ENCODE measurements around the gene WNT11. TPM values are rescaled to one million over a fixed set of nuclear protein-coding genes. Genes with fewer than 3 reads are reported as not detected.
A peak's percentile ranks its signal among the peaks of the same experiment; 100 is the strongest.

The WNT11 gene
- total RNA-seq, 1 experiment from 2014 or later: 1.4 TPM

DNA sequence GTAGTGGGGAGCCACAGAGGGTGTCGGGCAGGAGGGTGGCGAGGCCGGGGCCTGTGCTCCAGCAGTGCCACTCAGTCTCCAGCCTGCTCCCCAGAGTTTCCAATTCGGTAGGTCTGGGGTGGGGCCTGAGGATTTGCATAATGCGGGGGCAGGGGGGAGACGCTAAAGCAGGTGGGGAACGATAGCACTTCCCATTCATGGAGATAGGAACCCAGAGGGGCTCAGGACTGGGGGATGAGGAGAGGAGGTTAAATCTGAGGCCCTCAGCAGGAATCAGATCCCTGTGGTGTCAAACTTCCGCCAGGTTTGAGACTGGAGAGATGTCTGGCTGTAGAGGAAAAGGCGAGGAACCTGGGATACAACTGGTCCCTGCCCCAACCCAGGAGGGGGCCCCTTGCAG is 29.8 kb downstream of the WNT11 start:
- DNase-seq (ENCODE audit: low read depth): no peak

DNA sequence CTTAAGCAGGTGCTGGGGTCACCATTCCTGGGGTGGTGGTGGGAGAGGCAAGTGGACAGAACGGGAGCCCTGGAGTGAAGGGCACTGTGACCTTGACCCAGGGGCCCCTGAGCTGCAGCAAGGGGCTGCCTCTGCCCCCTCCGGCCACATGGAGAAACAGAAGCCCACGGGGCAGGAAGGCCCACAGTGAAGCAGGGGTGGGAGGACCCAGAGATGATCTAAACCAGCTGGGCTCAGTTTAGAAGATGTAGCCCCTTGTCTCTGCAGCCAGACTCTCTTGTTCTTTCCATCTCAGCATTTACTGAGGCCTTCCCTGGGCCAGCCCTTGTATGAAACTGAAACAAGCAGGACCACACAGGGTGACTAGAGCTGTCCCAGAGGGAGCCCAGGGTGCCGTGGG is 30.5 kb downstream of the WNT11 start:
- no peak for DNase-seq (ENCODE audit: low read depth)

DNA sequence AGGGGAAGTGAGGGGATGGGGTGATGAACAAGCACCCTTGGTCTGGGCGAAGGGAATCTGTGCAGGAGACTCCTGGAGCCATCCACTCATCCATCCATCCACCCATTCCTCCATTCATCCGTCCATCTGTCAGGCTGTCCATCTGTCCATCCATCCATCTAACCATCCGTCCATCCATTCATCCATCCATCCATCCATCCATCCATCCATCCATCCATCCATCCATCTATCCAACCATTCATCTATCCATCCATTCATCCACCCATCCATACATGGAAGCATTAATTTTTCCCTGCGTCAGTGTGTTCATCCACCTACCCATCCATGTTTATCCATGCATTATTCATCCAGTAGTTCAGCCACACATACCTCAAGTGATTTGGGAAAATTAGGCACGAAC is 32.0 kb downstream of the WNT11 start:
- DNase-seq (ENCODE audit: low read depth): no peak

DNA sequence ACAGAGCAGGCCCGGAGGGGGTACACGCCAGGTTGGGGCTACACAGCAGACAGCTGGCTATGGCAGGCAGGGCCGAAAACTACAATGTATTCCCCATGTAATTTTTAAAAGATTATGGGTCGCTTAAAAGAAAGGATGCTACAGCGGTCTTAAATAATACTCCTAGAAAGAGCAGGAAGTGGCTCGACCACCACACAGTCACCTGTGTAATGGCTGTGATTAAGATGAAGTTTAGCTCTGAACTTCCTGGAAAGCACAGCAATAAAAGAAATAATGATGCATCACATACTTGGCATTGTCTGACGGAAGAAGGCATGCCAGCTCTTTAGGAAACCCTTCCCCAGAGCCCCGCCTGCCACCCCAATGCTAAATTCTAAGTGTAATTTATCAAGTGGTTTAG is 32.6 kb downstream of the WNT11 start:
- no peak for DNase-seq (ENCODE audit: low read depth)

DNA sequence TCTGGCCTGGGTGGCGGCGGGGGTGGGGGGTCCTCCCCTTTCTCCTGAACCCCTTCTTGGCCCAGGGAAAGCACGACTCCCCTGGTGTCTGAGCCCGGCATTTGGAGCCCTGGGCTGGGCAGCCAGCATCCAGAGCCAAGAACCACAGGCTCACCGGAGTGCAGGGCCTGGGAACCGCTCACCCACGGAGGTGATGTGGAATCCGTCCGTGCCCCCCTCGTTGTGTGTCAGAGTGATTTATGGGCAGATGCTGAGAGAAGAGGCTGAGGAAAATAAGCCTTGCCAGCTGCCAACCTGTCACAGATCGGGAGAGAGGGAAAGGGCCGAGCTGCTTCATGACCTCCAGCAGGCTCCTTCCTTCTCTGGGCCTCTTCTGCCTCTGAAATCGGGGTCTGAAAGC is 33.7 kb downstream of the WNT11 start:
- DNase-seq (ENCODE audit: low read depth): no peak

- no peak for DNase-seq (ENCODE audit: low read depth)
Observed at GRCh38 chr11:76170468-76170867, 35.8 kb downstream of the WNT11 start.

GRCh38 chr11:76169473-76169896 is 36.8 kb downstream of the WNT11 start:
- no peak for DNase-seq (ENCODE audit: low read depth)

GRCh38 chr11:76167590-76167989 is 38.7 kb downstream of the WNT11 start:
- no peak for DNase-seq (ENCODE audit: low read depth)

GRCh38 chr11:76166314-76166713 is 40.0 kb downstream of the WNT11 start:
- peak; percentile 48 for DNase-seq (ENCODE audit: low read depth)

GRCh38 chr11:76164861-76165751 is 41.2 kb downstream of the WNT11 start:
- DNase-seq (ENCODE audit: low read depth): no peak

DNA sequence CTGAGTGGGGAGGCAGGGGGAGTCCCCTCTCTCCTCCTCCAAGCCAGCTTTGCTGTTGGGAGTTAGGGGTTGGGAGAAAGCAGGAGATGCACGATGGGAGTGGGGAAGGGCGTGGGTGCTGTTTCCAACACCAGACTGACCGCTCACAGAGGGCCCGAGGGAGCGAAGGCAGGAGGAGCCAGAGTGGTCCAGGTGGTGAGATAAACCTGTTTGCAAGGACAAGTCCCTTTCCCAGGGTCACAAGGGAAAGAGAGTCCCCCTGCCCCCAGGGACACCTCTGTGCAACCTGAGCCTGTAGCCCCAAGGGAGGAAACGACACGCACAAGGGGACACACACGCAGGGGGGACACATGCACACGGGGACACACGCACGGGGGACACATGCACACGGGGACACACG is 42.2 kb downstream of the WNT11 start:
- no peak for DNase-seq (ENCODE audit: low read depth)

DNA sequence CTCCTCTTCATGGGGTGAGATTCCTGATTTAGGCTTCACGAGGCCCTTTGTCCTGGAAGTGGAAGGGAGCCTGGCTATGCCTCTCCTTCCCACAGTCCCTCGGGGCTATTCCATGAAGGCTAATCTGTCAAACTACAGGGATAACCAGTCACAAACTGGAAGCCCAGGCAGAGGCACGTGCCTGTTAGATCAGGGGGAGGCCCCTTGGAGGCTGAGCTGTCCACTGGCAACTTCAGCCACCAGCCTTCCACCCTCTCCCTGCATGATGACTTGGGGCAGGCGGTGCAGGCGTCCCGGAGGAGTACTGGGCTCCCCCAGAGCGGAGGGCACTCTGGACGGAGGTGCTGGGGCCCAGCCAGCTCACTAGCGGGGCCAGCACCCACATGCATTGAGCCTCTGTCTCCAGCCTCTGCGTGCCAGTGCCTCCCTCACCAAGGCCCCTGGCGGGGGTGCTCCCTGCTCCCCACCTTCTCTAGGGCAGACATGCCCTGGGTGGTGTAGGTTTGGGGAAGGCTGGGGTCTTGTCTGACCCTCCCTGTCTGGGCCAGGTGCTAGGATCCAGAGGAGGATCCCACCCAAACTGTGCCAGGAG is 42.9 kb downstream of the WNT11 start:
- no peak for DNase-seq (ENCODE audit: low read depth)

DNA sequence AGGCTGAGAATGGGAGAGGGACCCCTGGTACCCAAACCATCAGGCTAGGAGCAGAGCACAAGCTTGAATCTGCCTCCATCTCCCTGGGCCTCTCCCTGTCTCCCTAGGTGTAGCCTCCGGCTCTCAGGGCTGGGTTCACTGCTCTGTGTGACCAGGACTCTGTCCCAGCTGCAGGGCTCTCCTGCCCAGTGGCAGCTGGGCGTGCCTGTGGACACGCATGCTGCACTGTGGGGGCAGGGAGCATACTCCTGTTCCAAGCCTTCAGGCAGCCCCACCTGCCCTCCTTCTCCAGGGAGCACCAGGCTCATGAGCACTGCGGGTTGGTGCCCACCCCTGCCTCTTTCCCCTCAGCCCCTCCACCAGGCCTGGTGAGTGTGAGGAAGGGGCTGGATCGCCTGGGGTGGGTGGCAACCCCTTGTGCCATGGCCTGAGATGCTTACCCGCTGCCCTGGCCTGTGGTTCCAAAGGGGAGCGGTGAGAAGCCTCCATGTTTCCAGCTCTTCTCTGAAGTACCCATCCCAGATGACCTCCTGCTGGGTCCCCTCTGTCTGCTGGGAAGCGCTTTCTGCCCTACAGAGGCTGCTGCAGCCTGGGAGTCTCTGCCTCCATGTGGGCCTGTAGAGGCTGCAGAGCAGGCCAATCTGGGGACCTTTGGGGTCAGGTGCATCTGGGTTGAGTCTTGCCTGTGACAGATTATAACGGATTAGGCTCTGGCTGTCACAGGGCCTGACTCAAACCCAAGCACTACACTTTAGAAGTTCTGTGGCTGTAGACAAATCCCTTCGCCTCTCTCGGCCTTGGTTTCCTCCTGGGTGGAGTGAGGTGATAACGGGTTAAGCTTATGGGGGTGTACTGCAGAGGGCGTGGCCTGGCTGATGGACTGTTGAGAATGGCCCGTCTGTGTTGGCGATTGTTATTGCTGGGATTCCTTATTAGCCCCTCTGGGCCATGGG is 43.7 kb downstream of the WNT11 start:
- no peak for DNase-seq (ENCODE audit: low read depth)

DNA sequence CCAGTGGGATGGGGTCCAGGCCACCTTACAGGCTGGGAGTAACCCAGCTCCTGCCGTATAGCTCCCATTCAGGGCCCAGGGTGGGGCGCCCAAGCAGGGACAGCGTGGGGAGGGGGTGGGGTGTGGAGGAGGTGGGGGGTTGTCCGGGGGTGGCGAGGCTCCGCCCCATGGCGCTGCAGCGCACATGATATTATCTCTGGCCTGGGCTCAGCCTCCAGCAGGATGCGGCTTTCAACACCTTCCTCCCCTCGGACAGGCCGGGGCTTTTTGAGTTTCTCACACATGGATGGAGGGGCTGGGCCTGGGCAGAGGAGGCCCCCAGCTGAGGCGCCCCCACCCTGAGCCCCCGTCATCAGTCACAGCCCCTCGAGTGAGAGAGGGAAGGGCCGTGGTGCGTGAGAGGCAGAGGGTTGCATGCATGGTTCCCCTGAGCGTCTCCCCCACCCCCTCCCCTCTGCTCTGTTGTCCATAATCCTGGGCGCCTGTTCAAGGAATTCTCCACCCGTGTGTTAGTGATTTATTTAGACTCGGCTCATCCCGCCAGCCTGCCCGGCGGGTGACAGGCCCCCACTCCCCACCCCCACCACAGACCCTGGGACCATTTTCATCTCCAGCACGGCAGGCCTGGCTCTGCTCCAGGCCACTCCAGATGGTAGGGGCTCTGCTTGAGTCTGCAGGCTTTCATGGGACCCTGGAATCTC is 44.9 kb downstream of the WNT11 start:
- no peak for DNase-seq (ENCODE audit: low read depth)

GRCh38 chr11:76160856-76161255 is 45.4 kb downstream of the WNT11 start:
- no peak for DNase-seq (ENCODE audit: low read depth)

DNA sequence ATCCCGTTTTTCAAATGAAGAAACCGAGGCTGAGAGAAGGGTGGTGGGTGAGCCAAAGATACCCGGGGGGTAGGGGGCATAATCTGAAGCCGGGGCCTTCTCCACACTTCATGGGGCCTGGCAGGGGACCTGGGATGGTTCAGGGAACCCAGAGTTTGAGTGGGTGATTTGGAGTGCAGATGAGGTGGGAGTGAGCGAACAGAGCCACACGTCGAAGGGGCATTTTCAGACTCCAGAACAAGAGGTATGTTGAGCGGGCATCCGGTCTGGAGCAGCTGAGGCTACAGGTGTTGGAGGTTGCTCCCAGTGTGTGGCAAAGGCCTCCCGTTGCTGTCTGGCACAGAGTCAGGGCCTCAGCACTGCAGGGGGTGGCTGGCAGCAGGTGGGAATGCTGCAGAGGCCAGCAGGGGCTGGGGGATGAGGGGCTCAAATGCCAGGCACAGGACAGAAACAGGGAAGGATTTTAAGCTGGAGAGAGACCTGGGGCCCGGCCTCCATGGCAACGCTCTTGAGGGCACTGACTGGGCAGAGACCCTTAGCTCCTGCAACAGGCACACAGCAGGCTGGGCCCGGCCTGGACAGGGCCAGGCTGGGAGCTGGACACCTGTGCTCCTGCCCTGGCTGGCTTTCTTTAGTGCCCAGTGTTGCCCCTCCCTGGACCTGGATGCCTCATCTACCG is 46.2 kb downstream of the WNT11 start:
- no peak for DNase-seq (ENCODE audit: low read depth)

DNA sequence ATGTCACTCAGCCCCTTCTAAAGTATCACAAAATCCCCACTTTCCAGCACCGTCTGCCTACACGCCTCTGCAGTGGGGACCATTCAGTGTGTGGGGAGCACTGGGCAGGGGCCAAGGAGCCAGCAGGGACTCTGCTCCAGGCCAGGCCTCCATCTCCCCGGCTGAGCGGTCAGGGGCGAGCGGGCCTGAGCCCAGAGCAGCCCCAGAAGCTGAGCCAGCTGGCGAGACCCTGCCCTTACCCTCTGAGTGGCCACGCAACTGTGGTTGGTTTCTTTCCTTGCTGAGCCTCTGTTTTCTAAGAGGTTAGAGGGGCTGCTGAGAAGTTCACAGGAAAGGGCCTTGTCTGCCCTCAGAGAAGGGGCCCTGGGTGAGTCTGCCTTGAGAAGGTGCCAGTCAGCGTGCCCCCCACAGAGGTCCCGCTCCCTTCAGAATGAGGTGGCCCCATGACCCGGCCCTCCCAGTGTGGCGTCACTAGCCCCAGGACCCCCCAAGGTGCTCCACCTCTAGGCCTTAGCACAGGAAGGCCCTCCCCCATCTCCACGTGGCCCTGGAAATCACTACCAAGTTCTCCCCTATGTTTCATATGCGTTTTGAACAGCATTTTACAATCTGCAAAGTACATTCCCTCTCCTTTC is 46.9 kb downstream of the WNT11 start:
- no peak for DNase-seq (ENCODE audit: low read depth)

- DNase-seq (ENCODE audit: low read depth): no peak
Observed at GRCh38 chr11:76158394-76159302, 47.7 kb downstream of the WNT11 start.

DNA sequence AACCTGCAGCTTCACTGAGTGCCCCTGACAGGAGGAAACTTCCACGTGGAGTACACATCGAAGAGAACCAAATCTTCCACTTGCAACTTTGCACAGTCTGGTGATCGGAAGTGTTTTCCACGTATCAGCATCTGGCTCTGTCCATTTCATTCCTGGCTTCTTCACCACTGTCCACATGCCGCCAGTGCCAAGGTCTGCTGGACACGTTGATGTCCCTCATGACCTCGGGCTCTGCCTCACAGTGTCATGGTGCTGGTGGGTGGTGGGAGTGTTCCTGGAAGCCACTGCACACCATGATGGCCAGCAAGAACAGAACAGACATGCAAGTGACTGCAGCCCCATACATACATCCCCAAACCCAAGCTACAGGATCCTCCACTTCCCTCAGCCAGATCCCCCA is 48.4 kb downstream of the WNT11 start:
- no peak for DNase-seq (ENCODE audit: low read depth)
